H7 (cell line): ENCODE measurements around the gene LOXL4. TPM values are rescaled to one million over a fixed set of nuclear protein-coding genes. Genes with fewer than 3 reads are reported as not detected.

Source experiments
- DNase-seq: peaks from one replicate; pipeline ENCODE4 v3.0.0; 2012
- H3K27me3 ChIP-seq: 2 replicates; pipeline ENCODE4 v1.6.0; 2011; ENCODE audit warnings: mild to moderate bottlenecking, low read length; ENCODE audit not compliant: control insufficient read depth, insufficient read depth
- H3K36me3 ChIP-seq: replicated peaks from 2 replicates; pipeline ENCODE4 v1.5.1; 2011; ENCODE audit warnings: low read length; ENCODE audit not compliant: control insufficient read depth, insufficient read depth
- H3K4me3 ChIP-seq: 2 replicates; pipeline ENCODE4 v1.5.1; 2011; ENCODE audit warnings: low read depth, mild to moderate bottlenecking, control low read depth, low read length, moderate library complexity; ENCODE audit not compliant: insufficient read depth
- total RNA-seq: library from RNA; depleted of rRNA; stranded (reverse); fragments of >200 nt; shearing (Covaris generic); gene quantifications from 2 replicates; pipeline ENCODE4 v1.2.3, GENCODE V29; 2014

LOXL4 gene
- total RNA-seq, 1 experiment from 2014 or later: 1.4 TPM

- Histone ChIP-seq H3K36me3 (no peaks in the 10 kb centered on the region), H3K4me3 (no peak overlapping the region), H3K27me3 (no peaks in the 10 kb centered on the region)
- no peak for DNase-seq
These were observed 6.6 kb upstream of the LOXL4 start for GRCh38 chr10:98274562-98274961.

GRCh38 chr10:98273057-98273850 is 5.3 kb upstream of the LOXL4 start:
- Histone ChIP-seq H3K27me3 (peaks cover 3% of the 10 kb centered on the region), H3K36me3 (no peaks in the 10 kb centered on the region), H3K4me3 (no peak overlapping the region)
- no peak for DNase-seq

- H3K4me3 ChIP-seq: no peak overlapping the region
- H3K27me3 ChIP-seq: peaks cover 6% of the 10 kb centered on the region
- DNase-seq: peak; percentile 70
- no peaks in the 10 kb centered on the region for H3K36me3 ChIP-seq
These were observed 4.7 kb upstream of the LOXL4 start for GRCh38 chr10:98272656-98273055.

- Histone ChIP-seq H3K4me3 (no peak overlapping the region), H3K36me3 (no peaks in the 10 kb centered on the region), H3K27me3 (peaks cover 6% of the 10 kb centered on the region)
- DNase-seq: no peak
These were observed 4.3 kb upstream of the LOXL4 start for GRCh38 chr10:98272245-98272644.

GRCh38 chr10:98270786-98271185 is 2.8 kb upstream of the LOXL4 start:
- Histone ChIP-seq H3K27me3 (peaks cover 6% of the 10 kb centered on the region), H3K36me3 (no peaks in the 10 kb centered on the region), H3K4me3 (no peak overlapping the region)
- no peak for DNase-seq

- Histone ChIP-seq H3K4me3 (no peak overlapping the region), H3K36me3 (no peaks in the 10 kb centered on the region), H3K27me3 (peaks cover 6% of the 10 kb centered on the region)
- DNase-seq: no peak
These were observed 2.2 kb upstream of the LOXL4 start for GRCh38 chr10:98270073-98270740.

GRCh38 chr10:98269435-98269912 is 1.5 kb upstream of the LOXL4 start:
- DNase-seq: peak; percentile 71

GRCh38 chr10:98268694-98269431 is 869 bp upstream of the LOXL4 start:
- Histone ChIP-seq H3K4me3 (peak overlapping the region; percentile 51), H3K36me3 (no peaks in the 10 kb centered on the region), H3K27me3 (peaks cover 6% of the 10 kb centered on the region)
- no peak for DNase-seq

More at GRCh38 chr10:98269435-98269912, 1.5 kb upstream of the LOXL4 start:
- no peaks in the 10 kb centered on the region for H3K36me3 ChIP-seq
- H3K4me3 ChIP-seq: no peak overlapping the region
- H3K27me3 ChIP-seq: peaks cover 6% of the 10 kb centered on the region

GRCh38 chr10:98267069-98267893 is 713 bp downstream of the LOXL4 start:
- Histone ChIP-seq H3K27me3 (peaks cover 6% of the 10 kb centered on the region), H3K4me3 (peak overlapping the region; percentile 37), H3K36me3 (no peaks in the 10 kb centered on the region)
- DNase-seq: no peak

- Histone ChIP-seq H3K36me3 (no peaks in the 10 kb centered on the region), H3K4me3 (no peak overlapping the region), H3K27me3 (peaks cover 6% of the 10 kb centered on the region)
- DNase-seq: no peak
These were observed 1.3 kb downstream of the LOXL4 start for GRCh38 chr10:98266647-98267046.

GRCh38 chr10:98265403-98266378 is 2.3 kb downstream of the LOXL4 start:
- no peak overlapping the region for H3K4me3 ChIP-seq
- peaks cover 6% of the 10 kb centered on the region for H3K27me3 ChIP-seq
- H3K36me3 ChIP-seq: no peaks in the 10 kb centered on the region
- no peak for DNase-seq

- DNase-seq: no peak
- Histone ChIP-seq H3K27me3 (peaks cover 6% of the 10 kb centered on the region), H3K4me3 (no peak overlapping the region), H3K36me3 (no peaks in the 10 kb centered on the region)
These were observed 3.5 kb downstream of the LOXL4 start for GRCh38 chr10:98264378-98265065.

- no peak for DNase-seq
- no peak overlapping the region for H3K4me3 ChIP-seq
- no peaks in the 10 kb centered on the region for H3K36me3 ChIP-seq
These were observed 4.9 kb downstream of the LOXL4 start for GRCh38 chr10:98263088-98263487.

More at GRCh38 chr10:98263088-98263487, 4.9 kb downstream of the LOXL4 start:
- H3K27me3 ChIP-seq: peaks cover 3% of the 10 kb centered on the region; the same call in 1 of the 2 replicates
